Measurements from ENCODE around the gene DNM1. TPM values are rescaled to one million over a fixed set of nuclear protein-coding genes. Genes with fewer than 3 reads are reported as not detected.

Gene DNM1
- total and polyA plus RNA-seq, 2 donors (not counting 3 experiments of a cell fraction or from before 2014, with no cell fraction given), result 0.59 to 2.9 TPM

- Histone ChIP-seq H3K4me3 (replicated peaks in 1 of 3; ENCODE audit: insufficient read depth in 1 of 3, low read depth in 1 of 3, low read length in 3 of 3) (no peak overlapping the region), H3K27me3 (ENCODE audit: control insufficient read depth in 2 of 2, insufficient read depth in 2 of 2, low read length in 2 of 2) (no peaks in the 10 kb centered on the region), H4K20me1 (replicated peaks; ENCODE audit: control insufficient read depth, extremely low read depth, insufficient read depth, low read length) (no peaks in the 10 kb centered on the region), H3K4me2 (ENCODE audit: insufficient read depth, low read length) (no peak overlapping the region), H3K79me2 (ENCODE audit: control insufficient read depth, insufficient read depth, low read length) (no peaks in the 10 kb centered on the region), H3K27ac (ENCODE audit: insufficient read depth, low read depth, low read length) (no peak overlapping the region), H3K4me1 (ENCODE audit: control insufficient read depth, extremely low read depth, insufficient read depth, low read length) (peaks cover 15% of the 10 kb centered on the region), H2AFZ (ENCODE audit: low read depth, low read length) (no peak overlapping the region), H3K9me3 (replicated peaks; ENCODE audit: control insufficient read depth, insufficient read depth, low read length) (no peaks in the 10 kb centered on the region), H3K9ac (replicated peaks; ENCODE audit: extremely low read depth, insufficient read depth, low read length) (no peak overlapping the region), H3K36me3 (ENCODE audit: control insufficient read depth in 2 of 2, extremely low read depth in 1 of 2, insufficient read depth in 2 of 2, low read length in 2 of 2) (peaks cover 6 to 13% of the 10 kb centered on the region in 2 experiments), H3K9me1 (replicated peaks; ENCODE audit: control insufficient read depth, extremely low read depth, insufficient read depth, low read length) (no peaks in the 10 kb centered on the region)
- TF ChIP-seq MYC (IDR thresholded peaks at IDR 0.05; ENCODE audit: low read depth, low read length), result no peak
- TF ChIP-seq GATA2 (IDR thresholded peaks at IDR 0.05; ENCODE audit: insufficient read depth, insufficient read length, low read depth, low read length), result no peak
- TF ChIP-seq, protein P1, sequence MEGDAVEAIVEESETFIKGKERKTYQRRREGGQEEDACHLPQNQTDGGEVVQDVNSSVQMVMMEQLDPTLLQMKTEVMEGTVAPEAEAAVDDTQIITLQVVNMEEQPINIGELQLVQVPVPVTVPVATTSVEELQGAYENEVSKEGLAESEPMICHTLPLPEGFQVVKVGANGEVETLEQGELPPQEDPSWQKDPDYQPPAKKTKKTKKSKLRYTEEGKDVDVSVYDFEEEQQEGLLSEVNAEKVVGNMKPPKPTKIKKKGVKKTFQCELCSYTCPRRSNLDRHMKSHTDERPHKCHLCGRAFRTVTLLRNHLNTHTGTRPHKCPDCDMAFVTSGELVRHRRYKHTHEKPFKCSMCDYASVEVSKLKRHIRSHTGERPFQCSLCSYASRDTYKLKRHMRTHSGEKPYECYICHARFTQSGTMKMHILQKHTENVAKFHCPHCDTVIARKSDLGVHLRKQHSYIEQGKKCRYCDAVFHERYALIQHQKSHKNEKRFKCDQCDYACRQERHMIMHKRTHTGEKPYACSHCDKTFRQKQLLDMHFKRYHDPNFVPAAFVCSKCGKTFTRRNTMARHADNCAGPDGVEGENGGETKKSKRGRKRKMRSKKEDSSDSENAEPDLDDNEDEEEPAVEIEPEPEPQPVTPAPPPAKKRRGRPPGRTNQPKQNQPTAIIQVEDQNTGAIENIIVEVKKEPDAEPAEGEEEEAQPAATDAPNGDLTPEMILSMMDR (IDR thresholded peaks at IDR 0.05; ENCODE audit: extremely low read depth in 1 of 2, insufficient read depth in 1 of 2, low read depth in 1 of 2, low read length in 2 of 2), result no peak
- no peak for TF ChIP-seq POLR2A (IDR thresholded peaks at IDR 0.05; ENCODE audit: low read depth, low read length)
- no peak for TF ChIP-seq JUN (IDR thresholded peaks at IDR 0.05; ENCODE audit: borderline replicate concordance, insufficient read depth, insufficient read length, low read depth)
- no peak for TF ChIP-seq POLR2AphosphoS5 (IDR thresholded peaks at IDR 0.05; ENCODE audit: insufficient read depth, low read depth, low read length)
- TF ChIP-seq, protein P2, sequence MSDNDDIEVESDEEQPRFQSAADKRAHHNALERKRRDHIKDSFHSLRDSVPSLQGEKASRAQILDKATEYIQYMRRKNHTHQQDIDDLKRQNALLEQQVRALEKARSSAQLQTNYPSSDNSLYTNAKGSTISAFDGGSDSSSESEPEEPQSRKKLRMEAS (IDR thresholded peaks at IDR 0.05; ENCODE audit: insufficient read depth, insufficient read length), result no peak
- no peak for TF ChIP-seq EZH2 (IDR thresholded peaks at IDR 0.05; ENCODE audit: borderline replicate concordance, low read depth, low read length, severe bottlenecking)
- no peak for TF ChIP-seq FOS (IDR thresholded peaks at IDR 0.05; ENCODE audit: borderline replicate concordance, insufficient read depth, low read length)
- FAIRE-seq (no peak), DNase-seq (ENCODE audit: low read depth, low spot score) (no peak)
- intact Hi-C loops (cut with micrococcal nuclease) (no loop called here), dilution Hi-C loops (cut with MboI; ENCODE audit: extremely low pct_ligation_motif_present, low sequenced_read_pairs) (no loop called here)
- CTCF ChIA-PET, result interaction anchor here (1.6 kb wide), 1 partner anchor 50 kb away, joined by 6 read pairs; no protein-coding TSS in a partner anchor
- POLR2A ChIA-PET, result no interaction called here
- BruUV-seq (replicated peaks), result no TSS peak
These were observed 50.2 kb downstream of the DNM1 start for GRCh38 chr9:128253140-128253990.
